Thymus (tissue), 11 donors: Measurements from ENCODE around the gene HERC2. TPM values are rescaled to one million over a fixed set of nuclear protein-coding genes. Genes with fewer than 3 reads are reported as not detected.
"Not testable (repeated sequence)": the region's sequence is repeated elsewhere in the genome, so short reads cannot be mapped to it uniquely, and the experiment has no call there.

ENCODE experiments used
- DNase-seq, 9 donors: peaks; one replicate each; pipeline ENCODE4 v3.0.0-alpha.2; 2013; ENCODE audit warnings: low spot score in 9 of 9, low read depth in 6 of 9, missing footprints in 1 of 9
- H3K27ac ChIP-seq, 2 donors: one replicate each; pipeline ENCODE4 v1.5.1; 2013; ENCODE audit warnings: control low read depth in 1 of 2, low read depth in 1 of 2, low read length in 1 of 2, mild to moderate bottlenecking in 1 of 2, moderate library complexity in 1 of 2
- H3K27me3 ChIP-seq, 2 donors: one replicate each; pipeline ENCODE4 v1.5.1; 2013; ENCODE audit warnings: low read length in 1 of 2; ENCODE audit not compliant: control insufficient read depth in 2 of 2, insufficient read depth in 1 of 2
- H3K36me3 ChIP-seq, 2 donors: one replicate each; pipeline ENCODE4 v1.5.1; 2013; ENCODE audit warnings: low read length in 1 of 2, mild to moderate bottlenecking in 1 of 2, moderate library complexity in 1 of 2; ENCODE audit not compliant: control insufficient read depth in 2 of 2, insufficient read depth in 2 of 2
- H3K4me1 ChIP-seq, 2 donors: one replicate each; pipeline ENCODE4 v1.5.1; 2013; ENCODE audit warnings: low read length in 2 of 2; ENCODE audit not compliant: control insufficient read depth in 2 of 2, insufficient read depth in 2 of 2
- H3K4me3 ChIP-seq, 2 donors: one replicate each; pipeline ENCODE4 v1.5.1; 2013; ENCODE audit warnings: low read length in 2 of 2, control low read depth in 1 of 2, mild to moderate bottlenecking in 1 of 2
- H3K9me3 ChIP-seq, 2 donors: one replicate each; pipeline ENCODE4 v1.5.1; 2013; ENCODE audit warnings: low read length in 1 of 2, mild to moderate bottlenecking in 1 of 2; ENCODE audit not compliant: control insufficient read depth in 2 of 2, insufficient read depth in 1 of 2
- WGBS: extraction: QIAGEN DNeasy Blood & Tissue Kit; methylation state at CpG from one replicate; pipeline ENCODE4 v1.1.7; 2013; 5-methylcytosine and 5-hydroxymethylcytosine counted together
- polyA plus RNA-seq: library from polyadenylated mRNA; stranded (reverse); fragments of 200-250 nt; gene quantifications from one replicate; pipeline ENCODE4 v1.2.3, GENCODE V29; 2013
- total RNA-seq: library from RNA; stranded (reverse); fragments of 120-200 nt; gene quantifications from one replicate; pipeline ENCODE4 v1.2.4, GENCODE V29; 2013
- donor health status: healthy.

The HERC2 gene
- total and polyA plus RNA-seq, 2 donors, result 18.7 to 27.1 TPM

- WGBS, result 65% methylated on average over 6 of the region's 6 CpGs
- not testable (repeated sequence) for H3K4me3 ChIP-seq, H3K4me1 ChIP-seq, H3K9me3 ChIP-seq, H3K27ac ChIP-seq, H3K27me3 ChIP-seq
- DNase-seq, result peak in 5 of 9 donors; percentile 10 to 50 (median 26)
- H3K36me3 ChIP-seq, result peaks cover 10 to 20% of the 10 kb centered on the region in 2 donors
These were observed 185.6 kb downstream of the HERC2 start for GRCh38 chr15:28136236-28136904.

DNA sequence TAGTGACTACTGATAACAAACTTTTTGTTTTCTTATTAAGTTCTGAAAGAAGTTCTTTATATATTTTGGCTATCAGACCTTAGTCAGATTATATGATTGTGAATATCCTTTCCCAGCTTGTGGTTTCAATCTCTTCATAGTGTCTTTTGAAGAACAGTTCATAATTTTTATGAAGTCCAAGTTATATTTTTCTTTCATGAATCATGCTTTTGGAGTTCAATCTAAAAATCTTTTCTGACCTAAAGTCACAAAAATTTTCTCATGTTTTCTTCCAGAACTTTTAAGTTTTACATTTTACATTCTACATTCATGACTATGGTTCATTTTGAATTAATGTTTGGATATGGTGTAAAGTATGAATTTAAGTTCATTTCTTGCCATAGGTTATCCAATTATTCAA is 188.7 kb downstream of the HERC2 start:
- Histone ChIP-seq H3K36me3 (peaks cover 13 to 36% of the 10 kb centered on the region in 2 donors), H3K27ac (no peak overlapping the region), H3K4me1 (peaks cover 0 to 2% of the 10 kb centered on the region in 2 donors), H3K27me3 (no peaks in the 10 kb centered on the region), H3K4me3 (no peak overlapping the region), H3K9me3 (no peaks in the 10 kb centered on the region)
- no peak for DNase-seq

DNA sequence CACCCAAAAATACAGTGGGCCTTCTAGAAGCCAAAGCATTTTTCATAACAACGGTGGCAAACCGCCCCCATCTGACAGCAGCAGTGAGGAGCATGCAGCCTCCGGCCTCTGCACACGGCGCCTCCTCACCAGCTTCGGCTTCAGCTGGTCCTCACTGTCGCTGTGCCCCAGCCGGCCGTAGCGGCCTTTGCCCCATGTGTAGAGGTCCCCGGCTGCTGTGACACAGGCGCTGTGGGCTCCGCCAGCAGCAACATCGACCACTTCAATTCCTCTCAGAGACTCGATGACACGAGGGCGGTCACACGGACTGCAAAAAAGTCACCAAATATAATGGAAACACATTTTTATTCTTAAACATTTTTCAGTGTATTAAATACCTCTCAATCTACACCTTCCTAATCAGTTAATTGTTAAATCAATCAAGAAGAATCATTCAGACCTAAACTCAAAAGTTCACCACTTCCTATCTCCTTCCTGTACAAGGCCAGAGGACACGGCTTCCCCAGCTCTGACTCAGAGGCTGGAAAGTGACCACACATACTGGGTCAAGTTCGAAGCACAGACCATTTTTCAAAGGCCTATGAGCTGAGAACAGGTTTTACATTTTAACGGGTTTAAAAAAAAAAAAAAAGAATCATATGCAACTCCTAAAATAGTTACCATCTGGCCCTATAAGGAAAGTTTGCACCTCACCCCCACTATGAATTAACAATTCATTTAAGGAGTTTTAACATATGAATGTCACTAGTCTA is 189.3 kb downstream of the HERC2 start:
- Histone ChIP-seq H3K4me3 (no peak overlapping the region), H3K27ac (no peak overlapping the region), H3K36me3 (peaks cover 11 to 40% of the 10 kb centered on the region in 2 donors), H3K4me1 (peaks cover 0 to 2% of the 10 kb centered on the region in 2 donors), H3K9me3 (no peaks in the 10 kb centered on the region), H3K27me3 (no peaks in the 10 kb centered on the region)
- no peak for DNase-seq
- WGBS, result 96% methylated on average over 21 of the region's 21 CpGs

DNA sequence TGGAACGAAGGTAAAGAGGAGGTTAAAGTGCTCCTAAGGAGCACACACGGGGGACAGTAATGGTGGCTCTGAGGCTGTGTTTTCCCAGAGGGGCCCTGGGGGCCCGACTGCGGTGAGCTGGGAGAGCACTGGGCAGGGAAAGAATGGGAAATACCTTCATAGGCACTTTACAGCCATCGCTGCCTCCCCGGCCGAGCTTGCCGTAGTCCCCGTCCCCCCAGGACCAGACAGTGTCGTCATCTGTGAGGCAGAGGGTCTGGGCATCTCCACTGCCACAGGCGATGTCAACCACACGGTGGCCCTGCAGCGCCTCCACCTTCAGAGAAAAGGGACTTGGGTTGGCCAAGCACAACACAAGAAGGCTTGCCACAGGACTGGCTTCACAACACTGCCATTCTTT is 190.0 kb downstream of the HERC2 start:
- Histone ChIP-seq H3K36me3 (peaks cover 11 to 43% of the 10 kb centered on the region in 2 donors), H3K27me3 (no peaks in the 10 kb centered on the region), H3K9me3 (no peaks in the 10 kb centered on the region), H3K4me1 (peaks cover 0 to 2% of the 10 kb centered on the region in 2 donors), H3K4me3 (no peak overlapping the region), H3K27ac (no peak overlapping the region)
- DNase-seq, result no peak
- 91% methylated on average over 13 of the region's 13 CpGs for WGBS

DNA sequence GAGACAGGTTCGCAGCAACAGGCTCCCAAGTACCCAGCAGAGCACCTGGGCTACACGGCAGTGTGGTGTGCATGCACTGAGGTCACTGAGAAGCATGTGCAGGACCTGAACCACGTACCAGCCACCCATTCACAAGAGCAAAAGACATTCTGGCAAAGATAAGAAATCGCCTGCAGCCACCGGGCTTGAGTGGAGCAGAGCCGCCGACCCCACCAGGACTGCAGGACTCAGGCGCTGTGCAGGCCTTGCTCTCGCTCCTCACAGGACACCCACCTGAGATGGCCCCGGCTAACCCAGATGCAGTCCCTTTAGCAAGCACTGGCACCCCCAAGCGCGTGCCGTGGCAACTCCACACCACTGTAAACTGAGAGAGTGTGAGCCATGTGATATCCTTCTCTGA is 190.6 kb downstream of the HERC2 start:
- H3K9me3 ChIP-seq, result no peaks in the 10 kb centered on the region
- no peak for DNase-seq
- 96% methylated on average over 13 of the region's 13 CpGs for WGBS
- peaks cover 11 to 44% of the 10 kb centered on the region in 2 donors for H3K36me3 ChIP-seq
- peaks cover 0 to under 1% of the 10 kb centered on the region in 2 donors for H3K4me1 ChIP-seq
- H3K27ac ChIP-seq, result no peak overlapping the region
- H3K4me3 ChIP-seq, result no peak overlapping the region
- no peaks in the 10 kb centered on the region for H3K27me3 ChIP-seq

DNA sequence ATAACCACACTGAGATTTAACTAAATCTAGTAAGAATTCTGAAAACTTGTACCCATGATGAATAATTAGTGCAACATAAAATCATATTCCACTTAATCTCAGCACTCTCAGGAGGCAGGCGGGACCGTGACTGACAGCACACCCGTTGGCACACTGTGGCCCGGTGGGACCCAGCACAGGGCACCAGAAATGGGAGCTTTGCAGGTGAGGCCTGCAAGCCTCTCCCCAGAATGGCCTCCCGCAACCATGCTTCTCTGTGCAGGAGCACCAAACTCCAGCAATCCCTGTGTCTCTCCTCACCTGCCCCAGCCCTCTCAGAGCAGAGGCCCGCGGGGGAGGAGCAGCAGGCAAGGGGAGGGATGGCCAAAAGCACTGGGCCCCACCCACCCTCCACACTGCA is 191.3 kb downstream of the HERC2 start:
- H3K27ac ChIP-seq, result no peak overlapping the region
- 96% methylated on average over 7 of the region's 7 CpGs for WGBS
- H3K27me3 ChIP-seq, result no peaks in the 10 kb centered on the region
- no peak overlapping the region for H3K4me3 ChIP-seq
- H3K9me3 ChIP-seq, result no peaks in the 10 kb centered on the region
- peaks cover 11 to 44% of the 10 kb centered on the region in 2 donors for H3K36me3 ChIP-seq
- no peak for DNase-seq
- H3K4me1 ChIP-seq, result no peaks in the 10 kb centered on the region

- Histone ChIP-seq H3K27ac (no peak overlapping the region), H3K4me1 (no peaks in the 10 kb centered on the region), H3K27me3 (no peaks in the 10 kb centered on the region), H3K36me3 (peaks cover 16 to 52% of the 10 kb centered on the region in 2 donors), H3K4me3 (no peak overlapping the region), H3K9me3 (no peaks in the 10 kb centered on the region)
- over 99% methylated on average over 9 of the region's 9 CpGs for WGBS
- no peak for DNase-seq
These were observed 192.6 kb downstream of the HERC2 start for GRCh38 chr15:28129231-28129848.

DNA sequence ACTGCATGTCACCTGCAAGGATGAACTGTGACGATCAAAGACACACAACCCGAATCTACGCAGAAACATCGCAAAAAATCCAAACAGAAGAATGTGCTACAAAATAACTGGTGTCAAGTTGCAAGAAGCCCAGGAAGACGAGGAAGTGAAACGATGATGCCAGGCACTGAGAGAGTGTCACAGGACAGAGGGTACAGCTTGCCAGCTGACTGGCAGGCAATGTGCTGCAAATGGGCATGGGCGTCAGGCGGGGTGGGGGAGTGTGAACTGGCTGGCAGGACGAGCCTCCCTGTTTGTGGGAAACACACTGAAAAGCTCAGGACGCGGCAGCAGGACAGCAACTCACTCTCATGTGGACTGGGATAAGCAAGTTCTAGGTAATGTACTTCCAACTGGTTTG is 193.9 kb downstream of the HERC2 start:
- H3K4me3 ChIP-seq, result no peak overlapping the region
- H3K27me3 ChIP-seq, result no peaks in the 10 kb centered on the region
- no peaks in the 10 kb centered on the region for H3K9me3 ChIP-seq
- WGBS, result 96% methylated on average over 11 of the region's 11 CpGs
- H3K36me3 ChIP-seq, result peaks cover 25 to 58% of the 10 kb centered on the region in 2 donors
- H3K27ac ChIP-seq, result no peak overlapping the region
- no peaks in the 10 kb centered on the region for H3K4me1 ChIP-seq
- DNase-seq, result no peak

- no peaks in the 10 kb centered on the region for H3K4me1 ChIP-seq
- peaks cover 25 to 60% of the 10 kb centered on the region in 2 donors for H3K36me3 ChIP-seq
- DNase-seq, result no peak
- no peaks in the 10 kb centered on the region for H3K27me3 ChIP-seq
- WGBS, result 92% methylated on average over 11 of the region's 11 CpGs
- H3K4me3 ChIP-seq, result no peak overlapping the region
- no peaks in the 10 kb centered on the region for H3K9me3 ChIP-seq
- no peak overlapping the region for H3K27ac ChIP-seq
These were observed 194.9 kb downstream of the HERC2 start for GRCh38 chr15:28127036-28127435.
